Measurements from ENCODE around the gene MAN1A1. TPM values are rescaled to one million over a fixed set of nuclear protein-coding genes. Genes with fewer than 3 reads are reported as not detected.
A peak's percentile ranks its signal among the peaks of the same experiment; 100 is the strongest.
"Not testable (repeated sequence)": the region's sequence is repeated elsewhere in the genome, so short reads cannot be mapped to it uniquely, and the experiment has no call there.

The MAN1A1 gene
- total RNA-seq: 43.8 and 45.0 TPM in 2 replicates

DNA sequence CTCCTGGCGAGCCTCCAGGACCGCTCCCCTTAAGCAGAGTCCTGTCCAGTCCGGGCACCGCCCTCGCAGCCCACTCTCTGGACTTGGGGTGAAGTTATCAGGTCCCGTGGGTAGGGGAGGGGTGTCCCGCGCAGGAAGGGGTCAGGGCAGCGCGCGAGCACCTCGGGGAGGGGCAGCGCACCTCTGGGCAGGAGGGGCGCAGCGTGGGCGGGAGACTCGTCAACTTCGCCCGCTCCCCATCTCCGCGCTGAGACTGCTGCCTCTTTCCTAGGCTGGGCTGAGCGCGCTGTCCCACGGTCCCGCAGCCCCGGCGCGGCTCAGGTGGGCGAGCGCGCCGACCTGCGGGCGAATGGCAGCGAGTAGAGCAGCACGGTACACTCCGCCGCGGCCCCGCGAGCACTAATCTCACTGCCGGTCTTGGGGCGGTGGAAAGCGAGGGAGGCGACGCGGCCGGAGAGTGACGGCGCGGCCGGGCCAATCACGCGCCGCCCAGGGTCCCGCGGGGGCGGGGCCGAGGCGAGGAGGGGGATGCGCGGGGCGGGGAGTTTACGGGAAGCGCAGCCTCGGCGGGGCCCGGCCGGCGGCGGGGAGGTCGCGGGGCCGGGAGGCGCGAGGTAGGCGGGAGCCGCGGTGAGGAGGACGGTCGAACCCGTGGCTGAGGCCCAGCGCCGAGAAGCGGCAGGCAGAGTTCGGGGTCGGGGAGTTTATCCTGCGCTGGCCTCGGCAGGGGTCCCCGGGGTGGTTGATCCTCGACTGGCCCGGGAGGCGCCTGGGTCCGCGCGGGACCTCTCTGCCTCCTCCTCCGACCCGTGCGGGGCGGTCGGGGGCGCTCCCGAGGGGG, at the start of gene MAN1A1:
Gene MAN1A1 (minus strand): TSS at position 401 of the 841 bp plus-strand sequence. CDS start 696 bp downstream, outside the sequence.
- intact Hi-C loops (cut with micrococcal nuclease): loop anchor here (1.0 to 10.0 kb wide), 11 partner anchors 34 to 1985 kb away; partner anchors contain the start of genes ASF1A, FAM184A, MCM9 and TBC1D32
- no peaks in the 10 kb centered on the region for H3K27me3 Mint-ChIP-seq (ENCODE audit: low read depth)
- peaks cover 48% of the 10 kb centered on the region for H3K36me3 Mint-ChIP-seq (ENCODE audit: low read depth)
- DNase-seq (ENCODE audit: low spot score): peak; percentile 90
- H3K4me3 Mint-ChIP-seq (ENCODE audit: low read depth): peak within 1 kb of the TSS; percentile 94
- peaks cover 53% of the 10 kb centered on the region for H3K4me1 Mint-ChIP-seq (ENCODE audit: low read depth)
- no peaks in the 10 kb centered on the region for H3K9me3 Mint-ChIP-seq
- H3K27ac Mint-ChIP-seq: peak within 1 kb of the TSS; percentile 85

DNA sequence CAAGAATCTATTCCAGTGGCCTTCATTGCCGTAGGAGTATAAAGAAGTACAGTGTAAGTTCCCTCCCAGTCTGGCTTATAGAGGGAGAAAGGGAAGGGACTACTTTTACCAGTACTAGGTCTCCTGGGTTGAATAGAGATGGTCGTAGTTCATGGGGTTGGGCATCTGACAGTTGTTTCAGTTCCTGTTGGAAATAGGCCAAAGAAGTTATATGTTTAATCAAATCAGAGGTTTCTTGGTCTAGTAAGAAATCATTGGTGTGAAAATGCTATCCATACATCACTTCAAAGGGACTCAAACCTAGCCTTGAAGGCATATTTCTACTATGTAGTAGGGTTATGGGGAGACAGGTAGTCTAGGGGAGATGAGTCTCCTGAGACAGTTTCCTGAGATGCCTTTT, 45.6 kb upstream of the MAN1A1 start:
- H3K9me3 Mint-ChIP-seq: peaks cover 5% of the 10 kb centered on the region
- no peaks in the 10 kb centered on the region for H3K27me3 Mint-ChIP-seq (ENCODE audit: low read depth)
- no peak overlapping the region for H3K4me3 Mint-ChIP-seq (ENCODE audit: low read depth)
- no peak for DNase-seq (ENCODE audit: low spot score)
- H3K4me1 Mint-ChIP-seq (ENCODE audit: low read depth): no peaks in the 10 kb centered on the region
- H3K27ac Mint-ChIP-seq: no peak overlapping the region
- H3K36me3 Mint-ChIP-seq (ENCODE audit: low read depth): no peaks in the 10 kb centered on the region
- intact Hi-C loops (cut with micrococcal nuclease): no loop called here

DNA sequence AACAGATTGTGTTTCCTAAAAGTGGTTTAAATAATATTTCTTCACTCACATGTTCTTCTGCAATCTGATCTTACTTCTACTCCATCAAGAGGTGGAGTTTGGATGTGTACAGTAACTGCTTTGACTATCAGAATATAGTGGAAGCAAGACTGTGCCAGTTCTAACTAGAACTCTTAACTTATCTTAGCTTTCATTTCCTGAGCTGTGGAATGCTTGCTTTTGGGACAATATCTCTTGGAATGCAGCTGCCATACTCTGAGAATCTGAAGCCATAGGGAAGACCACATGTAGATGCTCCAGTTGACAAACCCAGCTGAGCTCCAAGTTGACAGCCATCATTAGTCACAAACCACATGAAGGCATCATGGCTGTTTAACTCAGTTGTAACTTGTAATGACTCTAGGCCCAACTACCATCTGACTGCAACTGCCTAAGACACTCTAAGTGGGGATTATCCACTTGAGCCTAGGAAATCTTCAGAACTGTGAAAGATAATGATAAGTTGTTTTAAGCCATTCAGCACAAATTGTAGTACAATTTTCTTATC, 40.8 kb upstream of the MAN1A1 start:
- DNase-seq (ENCODE audit: low spot score): no peak
- no peak overlapping the region for H3K4me3 Mint-ChIP-seq (ENCODE audit: low read depth)
- no peak overlapping the region for H3K27ac Mint-ChIP-seq
- intact Hi-C loops (cut with micrococcal nuclease): no loop called here
- H3K27me3 Mint-ChIP-seq (ENCODE audit: low read depth): no peaks in the 10 kb centered on the region
- no peaks in the 10 kb centered on the region for H3K36me3 Mint-ChIP-seq (ENCODE audit: low read depth)
- no peaks in the 10 kb centered on the region for H3K9me3 Mint-ChIP-seq
- no peaks in the 10 kb centered on the region for H3K4me1 Mint-ChIP-seq (ENCODE audit: low read depth)

DNA sequence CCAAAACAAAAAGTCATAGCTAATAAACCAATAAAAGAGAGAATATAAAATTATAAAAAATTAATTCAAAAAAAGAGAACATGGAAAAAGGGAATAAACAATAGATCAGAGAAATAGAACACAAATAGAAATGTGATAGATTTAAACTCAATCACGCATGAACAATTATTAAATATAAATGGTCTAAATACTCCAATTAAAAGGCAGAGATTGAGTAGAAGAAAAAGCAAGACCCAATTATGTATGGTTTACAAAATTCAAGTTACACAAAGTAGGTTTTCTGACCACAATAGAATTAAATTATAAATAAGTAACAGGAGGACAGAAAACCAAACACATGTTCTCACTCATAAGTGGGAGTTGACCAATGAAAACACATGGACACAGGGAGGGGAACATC, 36.4 kb upstream of the MAN1A1 start:
- no peak overlapping the region for H3K4me3 Mint-ChIP-seq (ENCODE audit: low read depth)
- DNase-seq (ENCODE audit: low spot score): no peak
- no peaks in the 10 kb centered on the region for H3K36me3 Mint-ChIP-seq (ENCODE audit: low read depth)
- no peak overlapping the region for H3K27ac Mint-ChIP-seq
- no peaks in the 10 kb centered on the region for H3K27me3 Mint-ChIP-seq (ENCODE audit: low read depth)
- intact Hi-C loops (cut with micrococcal nuclease): no loop called here
- no peaks in the 10 kb centered on the region for H3K4me1 Mint-ChIP-seq (ENCODE audit: low read depth)
- peaks cover 15% of the 10 kb centered on the region for H3K9me3 Mint-ChIP-seq

DNA sequence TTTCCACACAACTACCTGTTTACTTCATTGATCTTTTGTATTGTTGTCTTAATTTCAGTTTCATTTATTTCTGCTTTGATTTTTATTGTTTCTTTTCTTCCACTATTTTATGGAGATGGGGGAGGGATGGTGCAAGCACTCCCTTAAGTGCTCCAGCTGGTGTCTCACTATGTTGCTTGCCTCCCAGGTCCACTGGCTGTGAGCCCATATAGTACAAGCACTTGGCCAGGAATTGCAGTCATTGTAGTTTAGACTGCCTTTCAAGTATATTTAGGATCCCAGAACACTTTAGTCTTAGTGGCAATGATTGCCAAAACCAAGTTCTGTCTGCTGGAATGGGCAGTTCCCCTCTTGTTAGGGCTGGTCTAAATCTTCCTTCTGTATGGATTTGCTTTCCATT, 34.9 kb upstream of the MAN1A1 start:
- Mint-ChIP-seq H3K9me3 (peaks cover 28% of the 10 kb centered on the region), H3K36me3 (ENCODE audit: low read depth) (no peaks in the 10 kb centered on the region), H3K4me1 (ENCODE audit: low read depth) (no peaks in the 10 kb centered on the region)

DNA sequence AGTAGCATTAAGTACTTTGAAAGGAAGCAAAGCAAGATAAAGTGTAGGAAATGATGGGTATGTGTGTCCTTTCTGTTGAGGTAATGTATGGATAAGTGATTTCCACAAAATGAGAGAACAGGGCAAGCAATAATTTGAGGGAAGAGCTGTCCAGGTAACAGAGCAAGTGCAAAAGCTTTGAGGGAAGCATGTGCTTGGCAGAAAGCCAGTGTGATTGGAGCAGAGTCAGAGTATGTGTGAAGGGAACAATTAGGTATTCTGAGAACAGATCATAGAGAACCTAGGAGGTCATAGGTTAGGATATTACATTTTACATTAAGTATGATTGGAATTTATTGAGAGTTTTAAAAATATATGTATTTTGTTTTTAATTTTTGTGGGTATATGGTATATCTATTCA, 30.2 kb upstream of the MAN1A1 start:
- peaks cover 40% of the 10 kb centered on the region for H3K9me3 Mint-ChIP-seq
- H3K27ac Mint-ChIP-seq: no peak overlapping the region
- DNase-seq (ENCODE audit: low spot score): no peak
- H3K27me3 Mint-ChIP-seq (ENCODE audit: low read depth): no peaks in the 10 kb centered on the region
- H3K36me3 Mint-ChIP-seq (ENCODE audit: low read depth): peaks cover 5% of the 10 kb centered on the region
- H3K4me3 Mint-ChIP-seq (ENCODE audit: low read depth): no peak overlapping the region
- intact Hi-C loops (cut with micrococcal nuclease): no loop called here
- no peaks in the 10 kb centered on the region for H3K4me1 Mint-ChIP-seq (ENCODE audit: low read depth)

More for the DNA sequence above, 34.9 kb upstream of the MAN1A1 start:
- intact Hi-C loops (cut with micrococcal nuclease): no loop called here
- Mint-ChIP-seq H3K27ac (no peak overlapping the region), H3K27me3 (ENCODE audit: low read depth) (no peaks in the 10 kb centered on the region), H3K4me3 (ENCODE audit: low read depth) (no peak overlapping the region)
- no peak for DNase-seq (ENCODE audit: low spot score)

DNA sequence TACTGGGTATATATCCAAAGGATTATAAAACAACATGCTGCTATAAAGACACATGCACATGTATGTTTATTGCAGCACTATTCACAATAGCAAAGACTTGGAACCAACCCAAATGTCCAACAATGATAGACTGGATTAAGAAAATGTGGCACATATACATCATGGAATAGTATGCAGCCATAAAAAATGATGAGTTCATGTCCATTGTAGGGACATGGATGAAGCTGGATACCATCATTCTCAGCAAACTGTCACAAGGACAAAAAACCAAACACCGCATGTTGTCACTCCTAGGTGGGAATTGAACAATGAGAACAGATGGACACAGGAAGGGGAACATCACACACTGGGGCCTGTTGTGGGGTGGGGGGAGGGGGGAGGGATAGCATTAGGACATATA, 27.5 kb upstream of the MAN1A1 start:
- H3K9me3 Mint-ChIP-seq: peaks cover 34% of the 10 kb centered on the region
- H3K4me1 Mint-ChIP-seq (ENCODE audit: low read depth); intact Hi-C loops (cut with micrococcal nuclease); H3K27me3 Mint-ChIP-seq (ENCODE audit: low read depth); DNase-seq (ENCODE audit: low spot score); H3K27ac Mint-ChIP-seq; H3K4me3 Mint-ChIP-seq (ENCODE audit: low read depth); H3K36me3 Mint-ChIP-seq (ENCODE audit: low read depth): not testable (repeated sequence)

DNA sequence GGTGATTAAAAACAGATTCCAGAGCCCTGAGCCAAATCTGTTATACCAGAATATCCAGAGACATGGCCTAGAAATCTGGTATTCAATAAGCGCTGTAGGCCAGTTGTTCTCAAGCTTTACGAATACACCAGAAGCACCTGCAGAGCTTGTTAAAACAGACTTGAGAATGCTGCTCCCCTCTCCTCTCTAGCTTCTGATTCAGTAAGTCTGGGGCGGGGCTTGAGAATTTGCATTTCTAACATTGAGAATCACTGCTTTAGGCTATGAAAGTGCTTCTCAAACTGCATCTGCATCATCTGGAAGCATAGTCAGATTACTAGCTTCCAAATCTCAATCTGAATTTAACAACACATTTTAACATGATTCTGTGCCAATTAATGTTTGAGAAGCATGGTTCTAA, 20.5 kb upstream of the MAN1A1 start:
- DNase-seq (ENCODE audit: low spot score): no peak
- Mint-ChIP-seq H3K4me3 (ENCODE audit: low read depth) (no peak overlapping the region), H3K36me3 (ENCODE audit: low read depth) (peaks cover 19% of the 10 kb centered on the region), H3K27ac (no peak overlapping the region), H3K4me1 (ENCODE audit: low read depth) (peaks cover 6% of the 10 kb centered on the region), H3K27me3 (ENCODE audit: low read depth) (no peaks in the 10 kb centered on the region), H3K9me3 (peaks cover 11% of the 10 kb centered on the region)
- intact Hi-C loops (cut with micrococcal nuclease): no loop called here

DNA sequence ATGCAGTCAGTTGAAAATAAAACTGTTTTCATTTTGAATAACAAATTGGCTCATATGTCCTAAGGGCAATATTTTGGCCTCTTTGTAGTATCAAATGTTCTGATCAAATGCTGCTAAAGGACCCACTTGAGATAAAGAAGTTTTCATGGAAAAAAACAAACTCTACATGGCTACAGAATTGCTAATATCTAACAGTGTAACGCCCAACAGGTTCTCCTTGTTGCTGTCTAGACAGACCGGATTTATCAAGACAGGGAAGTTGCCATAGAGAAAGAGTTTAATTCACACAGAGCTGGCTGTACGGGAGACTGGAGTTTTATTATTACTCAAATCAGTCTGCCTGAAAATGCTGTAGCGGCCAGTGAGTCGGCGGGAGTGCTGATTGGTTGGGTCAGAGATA, 19.4 kb upstream of the MAN1A1 start:
- no peak overlapping the region for H3K4me3 Mint-ChIP-seq (ENCODE audit: low read depth)
- H3K36me3 Mint-ChIP-seq (ENCODE audit: low read depth): peaks cover 30% of the 10 kb centered on the region
- peaks cover 6% of the 10 kb centered on the region for H3K4me1 Mint-ChIP-seq (ENCODE audit: low read depth)
- intact Hi-C loops (cut with micrococcal nuclease): no loop called here
- no peak for DNase-seq (ENCODE audit: low spot score)
- H3K27ac Mint-ChIP-seq: no peak overlapping the region
- H3K9me3 Mint-ChIP-seq: peaks cover 9% of the 10 kb centered on the region
- H3K27me3 Mint-ChIP-seq (ENCODE audit: low read depth): no peaks in the 10 kb centered on the region

DNA sequence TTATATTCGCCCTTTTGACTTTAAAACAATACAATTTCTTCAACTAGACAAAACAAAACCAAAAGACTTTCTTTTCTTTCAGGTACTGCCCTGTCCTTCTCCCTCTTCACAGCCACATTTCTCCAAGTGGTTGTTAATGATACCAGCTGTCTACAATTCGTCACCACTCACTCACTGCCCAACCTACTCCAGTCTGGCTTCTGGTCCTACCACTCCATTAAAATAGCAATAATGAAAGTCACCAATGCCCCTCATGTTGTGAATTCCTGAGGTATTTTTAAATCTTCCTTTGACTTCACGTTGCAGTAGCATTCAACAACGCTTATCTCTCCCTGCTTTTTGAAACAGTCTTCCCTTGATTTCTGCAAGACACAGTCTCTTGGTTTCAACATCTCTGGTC, 11.6 kb upstream of the MAN1A1 start:
- intact Hi-C loops (cut with micrococcal nuclease): no loop called here
- Mint-ChIP-seq H3K27me3 (ENCODE audit: low read depth) (no peaks in the 10 kb centered on the region), H3K4me1 (ENCODE audit: low read depth) (peaks cover 26% of the 10 kb centered on the region), H3K27ac (no peak overlapping the region), H3K9me3 (peaks cover 9% of the 10 kb centered on the region), H3K36me3 (ENCODE audit: low read depth) (peaks cover 38% of the 10 kb centered on the region), H3K4me3 (ENCODE audit: low read depth) (no peak overlapping the region)
- no peak for DNase-seq (ENCODE audit: low spot score)

DNA sequence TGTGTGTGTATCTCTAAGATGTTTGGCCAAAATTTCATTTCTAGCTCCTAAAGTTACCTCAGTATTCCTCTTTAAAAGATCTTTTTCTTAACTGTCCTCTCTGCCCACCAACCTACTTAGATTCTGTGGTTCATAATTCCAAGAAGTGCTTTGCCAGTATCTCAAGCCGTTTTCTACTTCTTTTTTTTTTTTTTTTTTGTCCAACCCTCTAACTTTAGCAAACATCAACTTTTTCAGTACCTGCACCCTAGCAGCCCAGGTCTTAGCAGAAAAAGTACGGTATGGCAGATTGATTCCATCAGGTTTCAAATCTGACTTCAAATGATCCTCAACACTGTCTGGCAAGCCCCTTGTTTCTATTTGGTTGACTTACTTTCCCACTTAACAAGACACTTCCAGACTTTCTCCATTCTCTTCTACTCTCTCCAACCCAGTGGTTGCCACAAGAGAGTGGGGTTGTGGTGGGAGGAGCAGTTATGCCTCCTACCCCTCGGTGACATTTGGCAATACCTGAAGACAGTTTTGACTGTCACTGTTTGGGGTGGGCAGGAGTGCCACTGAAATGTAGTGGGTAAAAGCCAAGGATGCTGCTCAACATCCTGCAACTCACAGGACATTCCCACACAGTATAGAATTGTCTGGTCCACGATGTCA, 10.8 kb upstream of the MAN1A1 start:
- Mint-ChIP-seq H3K27me3 (ENCODE audit: low read depth) (no peaks in the 10 kb centered on the region), H3K27ac (no peak overlapping the region), H3K9me3 (peaks cover 9% of the 10 kb centered on the region), H3K36me3 (ENCODE audit: low read depth) (peaks cover 33% of the 10 kb centered on the region), H3K4me3 (ENCODE audit: low read depth) (no peak overlapping the region), H3K4me1 (ENCODE audit: low read depth) (peaks cover 28% of the 10 kb centered on the region)
- intact Hi-C loops (cut with micrococcal nuclease): no loop called here
- DNase-seq (ENCODE audit: low spot score): no peak

DNA sequence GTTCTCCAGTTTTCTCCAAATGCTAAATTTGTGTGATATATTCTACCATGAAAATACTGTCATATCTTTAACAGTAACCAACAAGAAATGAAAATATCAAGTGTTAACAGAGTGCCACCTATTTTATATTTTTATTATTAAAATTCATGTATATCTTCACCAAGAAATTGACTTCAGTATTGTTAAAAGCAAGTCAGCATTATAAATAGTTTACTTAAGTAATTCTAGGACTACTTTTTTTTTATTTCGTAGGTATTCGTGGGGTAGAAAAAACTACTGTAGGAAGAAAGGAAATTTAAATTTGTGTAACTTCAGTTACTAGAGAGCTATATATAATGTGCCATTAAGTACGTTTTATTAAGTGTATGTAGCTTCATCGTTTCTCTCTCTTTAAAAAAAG, 6.3 kb upstream of the MAN1A1 start:
- intact Hi-C loops (cut with micrococcal nuclease): loop anchor here (10.0 kb wide), 4 partner anchors 179 to 1979 kb away; partner anchors contain the start of gene TBC1D32
- H3K9me3 Mint-ChIP-seq: no peaks in the 10 kb centered on the region
- no peak for DNase-seq (ENCODE audit: low spot score)
- H3K36me3 Mint-ChIP-seq (ENCODE audit: low read depth): peaks cover 20% of the 10 kb centered on the region
- peaks cover 47% of the 10 kb centered on the region for H3K4me1 Mint-ChIP-seq (ENCODE audit: low read depth)
- no peaks in the 10 kb centered on the region for H3K27me3 Mint-ChIP-seq (ENCODE audit: low read depth)
- no peak overlapping the region for H3K4me3 Mint-ChIP-seq (ENCODE audit: low read depth)
- H3K27ac Mint-ChIP-seq: no peak overlapping the region

DNA sequence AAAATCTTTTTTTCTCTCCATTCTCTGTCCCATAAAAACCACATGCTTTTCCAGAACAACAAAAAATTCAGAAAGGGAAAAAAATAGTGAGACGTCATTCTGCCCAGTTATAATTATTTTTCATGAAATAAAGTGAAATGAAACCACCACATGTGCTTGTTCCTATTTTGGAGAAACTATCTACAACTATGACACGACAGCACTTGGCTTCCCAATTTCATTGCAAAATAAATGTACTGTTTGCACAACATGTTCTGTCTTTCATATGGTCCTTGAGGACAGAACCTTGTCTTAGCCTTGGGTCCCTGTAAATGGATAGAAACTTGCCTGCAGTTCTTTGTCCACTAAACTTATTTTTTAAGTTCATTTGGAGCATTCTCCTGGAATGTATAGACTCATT, 5.6 kb upstream of the MAN1A1 start:
- intact Hi-C loops (cut with micrococcal nuclease): loop anchor here (10.0 kb wide), 4 partner anchors 180 to 1980 kb away; partner anchors contain the start of gene TBC1D32
- no peak overlapping the region for H3K4me3 Mint-ChIP-seq (ENCODE audit: low read depth)
- no peak overlapping the region for H3K27ac Mint-ChIP-seq
- DNase-seq (ENCODE audit: low spot score): no peak
- peaks cover 20% of the 10 kb centered on the region for H3K36me3 Mint-ChIP-seq (ENCODE audit: low read depth)
- H3K4me1 Mint-ChIP-seq (ENCODE audit: low read depth): peaks cover 40% of the 10 kb centered on the region
- no peaks in the 10 kb centered on the region for H3K27me3 Mint-ChIP-seq (ENCODE audit: low read depth)
- no peaks in the 10 kb centered on the region for H3K9me3 Mint-ChIP-seq

Data from activated T-helper 2 cell treated with anti-CD3 and anti-CD28 coated beads, Interferon-gamma antibody, Interleukin-2, Interleukin-4, amounts not matched to agents 10 μg/mL and 5 μg/mL and 100 μg/mL, durations not matched to agents 14 hours and 24 hours and 36 hours (primary cell).